Hematopoietic multipotent progenitor cell treated with erythropoietin and hydrocortisone succinate and interleukin-3 and kit ligand, for 6 days (in vitro differentiated cells): ENCODE data around the gene ZNF766.
A peak's percentile ranks its signal among the peaks of the same experiment; 100 is the strongest.
"Not testable (repeated sequence)": the region's sequence is repeated elsewhere in the genome, so short reads cannot be mapped to it uniquely, and the experiment has no call there.

Source experiments
- DNase-seq: peaks from one replicate; pipeline ENCODE4 v3.0.0-alpha.2; 2015

Gene ZNF766

DNA sequence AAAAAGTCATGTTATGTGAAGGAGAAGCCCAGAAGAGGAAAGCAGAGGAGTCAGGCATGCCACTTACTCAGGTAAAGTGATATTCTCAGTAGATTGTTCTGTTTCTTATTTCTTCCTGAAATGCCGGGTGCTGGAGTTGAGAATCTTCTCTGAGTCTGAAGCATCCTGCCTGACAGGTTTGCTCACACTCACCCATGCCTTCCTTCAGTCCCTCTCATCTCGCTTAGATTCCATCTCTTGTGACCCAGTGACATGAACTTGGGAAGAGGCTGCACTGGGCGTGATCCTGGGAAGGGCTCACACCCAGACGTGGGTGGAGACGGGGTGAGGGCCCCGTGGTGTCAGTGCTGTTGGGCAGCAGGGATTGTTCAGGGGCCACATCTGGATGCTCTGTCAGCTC lies 8.1 kb downstream of the ZNF766 start:
- DNase-seq = no peak

DNA sequence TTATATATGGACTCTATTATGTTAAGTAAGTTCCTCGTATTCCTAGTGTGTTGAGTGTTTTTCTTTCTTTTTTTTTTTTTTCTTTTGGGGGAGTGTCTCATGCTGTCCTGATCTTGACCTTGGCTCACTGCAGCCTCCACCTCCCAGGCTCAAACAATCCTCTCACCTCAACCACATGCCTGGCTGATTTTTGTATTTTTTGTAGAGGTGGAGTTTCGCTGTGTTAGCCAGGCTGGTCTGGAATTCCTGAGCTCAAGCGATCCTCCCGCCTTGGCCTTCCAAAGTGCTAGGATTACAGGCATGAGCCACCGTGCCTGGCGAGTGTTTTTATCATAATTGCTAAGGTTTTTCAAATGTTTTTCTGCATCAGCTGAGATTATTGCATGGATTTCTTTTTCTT lies 16.9 kb downstream of the ZNF766 start:
- DNase-seq = no peak

DNA sequence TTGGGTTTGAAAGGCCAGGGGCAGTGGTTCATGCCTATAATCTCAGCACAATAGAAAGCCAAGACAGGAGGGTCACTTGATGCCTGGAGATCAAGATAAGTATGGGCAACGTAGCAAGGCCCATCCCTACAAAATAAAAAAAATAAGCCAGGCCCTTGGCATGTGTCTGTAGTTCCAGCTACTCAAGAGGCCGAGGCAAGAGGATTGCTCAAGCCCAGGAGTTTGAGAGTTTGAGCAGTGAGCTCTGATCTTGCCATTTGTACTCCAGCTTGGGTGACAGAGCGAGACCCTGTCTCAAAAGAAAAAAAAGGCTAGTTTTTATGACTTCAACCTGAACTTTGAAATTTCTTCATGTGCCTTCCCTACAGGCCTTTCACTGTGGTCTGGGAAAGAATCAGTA lies 22.4 kb downstream of the ZNF766 start:
- DNase-seq = no peak

DNA sequence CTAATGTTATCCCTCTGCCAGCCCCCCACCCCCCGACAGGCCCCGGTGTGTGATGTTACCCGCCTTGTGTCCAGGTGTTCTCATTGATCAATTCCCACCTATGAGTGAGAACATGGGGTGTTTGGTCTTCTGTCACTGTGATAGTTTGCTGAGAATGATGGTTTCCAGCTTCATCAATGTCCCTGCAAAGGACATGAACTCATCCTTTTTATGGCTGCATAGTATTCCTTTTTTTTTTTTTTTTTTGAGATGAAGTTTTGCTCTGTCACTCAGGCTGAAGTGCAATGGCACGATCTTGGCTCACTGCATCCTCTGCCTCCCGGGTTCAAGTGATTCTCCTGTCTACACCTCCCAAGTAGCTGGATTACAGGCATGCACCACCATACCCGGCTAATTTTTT lies 23.6 kb downstream of the ZNF766 start:
- not testable (repeated sequence) for DNase-seq

DNA sequence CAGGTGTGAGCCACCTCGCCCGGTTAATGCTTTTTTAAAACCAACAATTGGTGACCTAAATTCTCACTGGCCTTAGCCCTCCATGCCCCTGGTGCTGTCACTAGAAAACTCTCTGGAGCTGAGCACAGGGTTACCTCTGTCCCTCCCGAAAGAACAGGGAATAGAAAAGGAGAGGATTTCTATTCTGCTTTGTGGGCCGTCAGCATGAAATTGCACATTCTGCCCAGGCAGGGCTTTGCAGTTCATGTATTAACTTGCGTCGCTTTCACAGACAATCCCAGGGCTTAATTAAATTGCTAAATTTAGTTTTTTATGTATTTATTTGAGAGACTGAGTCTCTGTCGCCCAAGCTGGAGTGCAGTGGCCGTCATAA lies 27.0 kb downstream of the ZNF766 start:
- DNase-seq = no peak

DNA sequence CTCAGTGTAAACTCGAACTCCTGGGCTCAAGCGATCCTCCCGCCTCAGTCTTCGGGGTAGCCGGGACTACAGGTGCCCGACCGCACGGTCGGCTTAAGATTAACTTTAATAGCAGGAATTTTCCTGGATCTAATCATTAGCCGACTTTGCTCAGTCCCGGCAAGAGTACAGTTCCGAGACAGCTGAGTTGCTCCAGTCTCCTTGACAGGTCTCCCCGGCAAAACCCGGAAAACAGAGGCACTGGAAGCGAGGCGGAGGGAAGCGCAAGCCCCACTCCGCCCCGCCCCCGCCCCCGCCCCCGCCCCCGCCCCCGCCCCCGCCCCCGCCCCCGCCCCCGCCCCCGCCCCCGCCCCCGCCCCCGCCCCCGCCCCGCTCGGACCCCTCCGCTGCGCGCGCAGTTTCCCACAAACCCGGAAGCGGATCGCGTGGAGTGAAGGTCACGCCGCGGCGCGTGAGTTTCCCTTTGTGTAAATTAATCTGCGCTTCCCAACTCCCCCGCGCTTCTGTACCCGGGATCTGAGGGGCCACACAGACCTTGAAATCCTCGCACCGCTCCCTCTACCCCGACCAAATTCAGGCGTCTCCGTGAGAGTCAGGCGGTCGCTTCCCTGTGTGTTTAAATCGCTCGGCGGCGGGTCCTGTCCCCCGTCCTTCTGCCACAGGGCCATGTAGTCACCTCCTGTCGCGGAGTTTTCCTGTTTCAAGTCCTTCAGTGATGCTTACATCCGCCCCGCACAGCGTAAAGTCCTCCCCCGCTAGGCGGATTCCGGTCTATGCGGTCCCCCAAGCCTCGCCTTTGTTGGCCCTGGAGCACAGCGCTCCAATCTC lies 27.6 kb downstream of the ZNF766 start, which contains the start of gene ZNF480:
ZNF480 (plus strand) TSS at position 397 of the 828 bp plus-strand sequence. CDS start 3,244 bp downstream, outside the sequence.
- DNase-seq = peak; percentile 89

DNA sequence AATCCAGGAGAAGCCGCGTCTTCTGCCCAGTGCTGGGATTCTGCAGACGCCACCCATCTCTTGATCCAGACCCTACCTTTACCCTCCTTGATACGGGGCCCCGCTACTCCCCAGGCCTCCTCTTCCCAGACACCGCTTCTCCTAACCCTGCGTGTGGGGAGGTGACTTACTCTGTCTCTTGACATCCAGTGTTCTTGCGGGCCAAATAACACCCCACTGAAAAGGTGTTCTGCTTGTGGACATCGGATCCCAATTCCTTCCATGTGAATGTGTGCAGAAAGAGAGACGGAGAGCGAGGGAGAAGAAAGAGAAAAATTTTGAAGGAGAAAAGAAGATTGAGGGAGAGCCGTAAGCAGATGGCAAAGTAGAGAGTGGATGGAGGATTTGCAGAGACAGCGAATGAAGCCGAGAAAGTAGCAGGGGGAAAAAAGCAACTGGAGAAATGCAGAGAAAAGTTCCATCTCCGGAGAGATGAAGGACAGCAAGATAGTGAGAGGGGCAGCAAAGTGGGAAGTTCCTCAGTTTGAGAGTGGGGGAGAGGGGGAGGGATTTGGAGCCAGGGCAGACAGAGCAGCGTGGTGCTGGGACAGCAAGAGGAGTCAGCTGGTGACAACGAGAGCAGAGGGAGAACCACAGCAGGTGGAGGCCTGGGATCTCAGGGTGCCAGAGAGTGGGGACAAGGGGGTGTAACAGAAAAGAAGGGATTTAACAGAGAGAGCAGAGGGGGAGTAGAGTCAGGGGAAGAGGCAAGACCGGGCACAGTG lies 28.4 kb downstream of the ZNF766 start:
- DNase-seq = peak; percentile 39

DNA sequence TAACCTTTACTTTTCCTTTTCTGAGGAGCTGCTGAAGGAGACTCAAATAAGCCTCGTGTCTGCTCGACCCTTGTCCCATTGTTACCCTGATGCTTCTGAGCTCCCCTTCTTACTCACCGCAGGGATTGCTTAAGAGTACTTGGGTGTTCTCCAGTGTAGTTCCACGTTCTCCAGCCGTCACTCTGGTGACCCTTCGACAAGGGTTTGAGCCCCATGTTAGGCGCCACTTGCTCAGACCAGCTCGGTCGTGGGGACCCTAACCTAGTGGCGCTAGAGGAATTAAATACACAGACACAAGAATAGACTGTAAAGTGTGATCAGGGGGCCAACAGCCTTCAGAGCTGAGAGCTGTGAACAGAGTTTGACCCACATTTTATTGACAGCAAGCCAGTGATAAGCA lies 37.9 kb downstream of the ZNF766 start:
- peak; percentile 17 for DNase-seq

DNA sequence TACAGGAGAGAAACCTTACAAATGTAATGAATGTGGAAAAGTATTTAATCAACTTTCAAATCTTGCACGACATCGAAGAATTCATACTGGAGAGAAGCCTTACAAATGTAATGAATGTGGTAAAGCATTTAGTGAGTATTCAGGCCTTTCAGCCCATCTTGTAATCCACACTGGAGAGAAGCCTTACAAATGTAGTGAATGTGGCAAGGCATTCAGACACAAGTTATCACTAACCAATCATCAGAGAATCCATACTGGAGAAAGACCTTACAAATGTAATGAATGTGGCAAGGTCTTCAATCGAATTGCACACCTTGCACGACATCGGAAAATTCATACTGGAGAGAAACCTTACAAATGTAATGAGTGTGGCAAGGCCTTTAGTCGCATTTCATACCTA lies 53.0 kb downstream of the ZNF766 start:
- DNase-seq = no peak

DNA sequence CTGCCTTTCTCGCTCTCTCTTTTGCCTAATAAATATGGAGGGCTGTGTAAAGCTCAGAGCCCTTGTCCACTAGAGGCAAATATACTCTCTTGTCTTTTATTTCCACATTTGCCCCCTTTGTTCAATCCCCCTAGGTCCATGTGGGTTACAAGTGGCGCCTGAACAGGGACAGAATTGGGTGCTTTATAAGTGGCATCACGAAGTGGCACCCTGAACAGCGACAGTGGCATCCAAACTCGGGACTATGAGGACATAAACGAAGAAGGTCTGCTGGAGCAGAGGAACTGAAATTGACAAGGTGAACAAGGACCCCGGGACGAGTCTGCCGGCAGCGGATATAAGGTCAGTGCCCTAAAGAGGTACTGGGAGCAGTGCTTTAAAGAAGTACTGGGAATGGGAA lies 62.4 kb downstream of the ZNF766 start:
- DNase-seq = no peak

DNA sequence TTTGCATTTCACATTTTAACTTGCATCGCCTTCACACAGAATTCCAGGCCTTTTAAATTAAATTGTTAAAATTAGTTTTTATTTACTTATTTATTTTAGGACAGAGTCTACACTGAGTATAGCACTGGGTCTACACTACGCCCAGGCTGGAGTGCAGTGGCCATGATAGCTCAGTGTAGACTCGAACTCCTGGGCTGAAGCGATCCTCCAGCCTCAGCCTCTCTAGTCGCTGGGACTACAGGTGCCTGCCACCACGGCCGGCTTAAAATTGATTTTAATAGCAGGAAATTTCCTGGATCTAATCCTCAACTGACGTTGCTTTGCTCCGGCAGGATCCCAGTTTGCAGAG lies 66.4 kb downstream of the ZNF766 start:
- no peak for DNase-seq

DNA sequence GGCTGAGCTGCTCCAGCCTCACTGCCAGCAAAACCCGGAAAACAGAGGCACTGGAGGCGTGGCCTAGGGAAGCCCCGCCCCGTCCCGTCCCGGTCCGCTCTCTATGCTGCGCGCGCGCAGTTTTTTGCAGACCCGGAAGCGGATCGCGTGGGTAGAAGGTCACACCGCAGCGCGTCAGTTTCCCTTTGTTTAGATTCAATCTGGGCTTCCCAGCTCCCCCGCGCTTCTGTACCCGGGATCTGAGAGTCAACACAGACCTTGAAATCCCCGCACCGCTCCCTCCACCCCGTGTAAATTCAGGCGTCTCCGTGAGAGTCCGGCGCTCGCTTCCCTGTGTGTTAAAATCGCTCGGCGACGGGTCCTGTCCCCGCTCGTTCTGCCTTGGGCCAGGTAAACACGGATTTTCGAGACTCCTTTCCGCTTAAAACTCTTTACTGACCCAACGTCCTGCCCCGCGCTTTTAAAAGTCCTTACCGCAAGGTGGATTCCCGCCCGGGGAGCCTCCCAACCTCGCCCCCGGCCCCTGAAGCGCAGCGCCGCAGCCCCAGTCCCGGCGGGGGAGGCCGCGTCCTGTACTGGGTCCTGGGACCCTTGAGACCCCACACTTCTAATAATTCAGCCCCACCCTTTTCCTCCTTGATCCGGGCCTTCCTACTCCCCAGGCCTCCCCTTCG lies 66.9 kb downstream of the ZNF766 start, which contains the start of gene ZNF610:
ZNF610 (plus strand) TSS at position 127 of the 674 bp plus-strand sequence. CDS start 12,930 bp downstream, outside the sequence.
- peak; percentile 92 for DNase-seq

DNA sequence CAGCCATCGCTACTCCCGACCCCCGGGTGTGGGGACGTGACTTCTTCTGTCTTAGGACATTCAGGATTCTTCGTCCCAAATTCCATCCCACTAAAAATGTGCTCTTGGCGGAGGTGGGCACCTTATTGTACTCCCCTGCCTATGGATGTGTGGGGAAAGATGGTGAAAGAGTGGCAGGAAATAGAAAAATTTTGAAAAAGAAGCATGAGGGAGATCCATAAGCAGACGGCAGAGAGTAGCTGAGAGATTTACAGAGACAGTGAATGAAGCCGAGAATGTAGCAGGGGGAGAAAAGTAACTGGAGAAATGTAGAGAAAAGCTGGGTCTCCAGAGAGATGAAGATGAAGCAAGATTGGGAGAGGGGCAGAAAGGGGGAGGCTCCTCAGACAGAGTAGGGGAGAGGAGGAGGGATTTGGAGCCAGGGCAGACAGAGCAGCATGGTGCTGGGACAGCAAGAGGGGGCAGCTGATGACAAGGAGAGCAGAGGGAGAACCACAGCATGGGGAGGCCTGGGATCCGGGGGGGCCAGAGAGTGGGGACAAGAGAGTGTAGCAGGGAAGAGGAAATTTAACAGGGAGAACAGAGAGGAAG lies 67.5 kb downstream of the ZNF766 start:
- DNase-seq = peak; percentile 8

DNA sequence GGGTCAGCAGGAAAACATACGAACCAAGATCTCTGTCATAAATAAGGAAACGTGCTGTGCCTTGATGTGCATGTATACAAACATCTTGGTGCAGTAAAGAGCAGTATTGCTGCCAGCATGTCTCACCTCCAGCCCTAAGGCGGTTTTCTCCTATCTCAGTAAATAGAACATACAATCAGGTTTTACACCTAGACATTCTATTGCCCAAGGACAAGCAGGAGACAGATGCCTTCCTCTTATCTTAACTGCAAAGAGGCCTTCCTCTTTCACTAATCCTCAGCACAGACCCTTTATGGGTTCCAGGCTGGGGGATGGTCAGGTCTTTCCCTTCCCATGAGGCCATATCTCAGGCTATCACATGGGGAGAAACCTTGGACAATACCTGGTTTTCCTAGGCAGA lies 69.6 kb downstream of the ZNF766 start:
- not testable (repeated sequence) for DNase-seq

DNA sequence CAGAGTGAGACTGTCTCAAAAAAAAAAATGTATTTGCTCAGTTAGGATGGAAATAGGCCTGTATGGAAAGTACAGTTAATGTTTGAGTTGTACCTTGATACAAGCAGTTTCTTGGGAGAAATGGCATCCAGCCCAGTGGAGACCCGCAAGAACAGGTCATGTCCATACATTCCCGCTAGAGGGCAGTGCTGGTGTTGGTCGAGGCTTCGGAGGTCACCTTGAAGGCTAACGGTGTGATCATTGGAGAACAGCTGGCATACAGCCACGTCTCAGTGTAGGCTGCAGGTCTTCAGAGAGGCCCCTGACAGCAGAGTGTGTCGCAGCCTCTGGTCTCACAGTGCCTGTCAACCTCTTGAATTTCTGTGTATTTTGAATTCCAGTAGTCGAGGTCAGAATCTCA lies 74.2 kb downstream of the ZNF766 start:
- DNase-seq = peak; percentile 52

DNA sequence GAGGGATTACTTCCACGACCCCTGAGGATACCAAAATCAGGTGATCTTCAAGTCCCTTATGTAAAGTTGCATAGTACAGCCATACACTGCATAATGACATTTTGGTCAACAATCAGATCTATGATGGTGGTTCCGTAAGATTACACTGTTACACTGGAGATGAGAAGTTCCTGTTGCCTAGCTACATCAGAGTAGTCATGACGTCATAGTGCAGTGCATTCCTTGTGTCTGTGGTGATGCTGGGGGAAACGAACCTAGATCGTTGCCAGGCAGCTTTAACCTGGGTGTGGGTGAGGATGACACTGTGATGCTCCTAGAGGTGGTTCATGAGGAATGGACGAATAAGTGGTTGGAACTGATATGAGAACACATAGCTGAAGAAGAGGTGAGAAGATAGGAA lies 75.8 kb downstream of the ZNF766 start:
- no peak for DNase-seq
